HCT116 (cell line): Measurements from ENCODE around the gene SEC14L1. TPM values are rescaled to one million over a fixed set of nuclear protein-coding genes. Genes with fewer than 3 reads are reported as not detected.

Experiments
- ATAC-seq: fragments of 200-7000 bp; cut with Tn5 transposase; 2 replicates; pipeline ENCODE4 v1.9.1; 2020; ENCODE audit warnings: mild to moderate bottlenecking, moderate library complexity
- BruUV-seq: library from RNA; stranded (reverse); fragments of 400-500 nt; replicated peaks from 2 replicates; lab custom pipeline; 2021; lab: Mats Ljungman, UMichigan
- CTCF ChIA-PET: fragments of 300-600 bp; sonication (Branson Sonifier 250); formaldehyde crosslinking; loops from one replicate; lab custom pipeline; 2021; ENCODE audit warnings: antibody characterized with exemption; lab: Charles Lee
- POLR2A ChIA-PET: fragments of 300-600, 350-600 bp; sonication (Branson Sonifier 250); formaldehyde crosslinking; loops from one replicate; lab custom pipeline; 2021; ENCODE audit warnings: antibody characterized with exemption; lab: Charles Lee
- RAD21 ChIA-PET, 2 experiments: fragments of 300-600 bp; sonication (Branson Sonifier 250); formaldehyde crosslinking; loops; one replicate each; lab custom pipeline; 2023; ENCODE audit warnings: low total read pairs in 2 of 2; ENCODE audit not compliant: uncharacterized antibody in 2 of 2, unreplicated experiment in 2 of 2, low non-redundant PET in 1 of 2; lab: Charles Lee
- DNase-seq: peaks from one replicate; pipeline ENCODE4 v3.0.0-alpha.2; 2010; ENCODE audit warnings: low read depth, low spot score
- H2AFZ ChIP-seq: fragments of 200-600 bp; shearing (Covaris generic), sonication (generic); 2 replicates; pipeline ENCODE4 v1.6.1; 2017; ENCODE audit warnings: low read depth, mixed run types, mixed read lengths, antibody characterized with exemption, low read length; ENCODE audit not compliant: poor library complexity, severe bottlenecking
- H3K27ac ChIP-seq: 2 replicates; pipeline ENCODE4 v1.5.1; 2012; ENCODE audit warnings: low read depth, low read length
- H3K27me3 ChIP-seq: fragments of 200-600 bp; sonication (generic); 2 replicates; pipeline ENCODE4 v1.6.1; 2016; ENCODE audit warnings: mixed run types, low read length, mixed read lengths; ENCODE audit not compliant: insufficient read depth
- H3K36me3 ChIP-seq, 2 experiments: fragments of 200-500 bp in 1 of 2; fragments of 200-600 bp in 1 of 2; sonication (Bioruptor generic) in 1 of 2; sonication (generic) in 1 of 2; 2 replicates each; pipeline versions ENCODE4 v1.5.1 to v1.6.1; 2014 to 2016; ENCODE audit warnings: low read length in 2 of 2, inconsistent platforms in 1 of 2, mixed read lengths in 1 of 2, mixed run types in 1 of 2; ENCODE audit not compliant: insufficient read depth in 2 of 2, control insufficient read depth in 1 of 2
- H3K4me1 ChIP-seq, 2 experiments: fragments of 200-600 bp in 1 of 2; sonication (generic) in 1 of 2; 2 replicates each; pipeline versions ENCODE4 v1.5.1 to v1.6.1; 2012 to 2017; ENCODE audit warnings: low read length in 2 of 2, inconsistent platforms in 1 of 2, mild to moderate bottlenecking in 1 of 2, mixed read lengths in 1 of 2, mixed run types in 1 of 2, moderate library complexity in 1 of 2; ENCODE audit not compliant: insufficient read depth in 2 of 2, control insufficient read depth in 1 of 2
- H3K4me2 ChIP-seq: fragments of 200-600 bp; sonication (generic); 2 replicates; pipeline ENCODE4 v1.6.1; 2017; ENCODE audit warnings: mixed run types, low read length, mixed read lengths
- H3K4me3 ChIP-seq, 2 experiments: fragments of 200-600 bp in 1 of 2; sonication (generic) in 1 of 2; replicated peaks in 1 of 2; 2 replicates each; pipeline ENCODE4 v1.5.1; 2011 to 2016; ENCODE audit warnings: low read length in 2 of 2, control low read depth in 1 of 2, low read depth in 1 of 2, mild to moderate bottlenecking in 1 of 2, mixed read lengths in 1 of 2, mixed run types in 1 of 2
- H3K79me2 ChIP-seq: fragments of 200-600 bp; sonication (generic); 2 replicates; pipeline ENCODE4 v1.6.1; 2017; ENCODE audit warnings: mild to moderate bottlenecking, mixed run types, low read length, moderate library complexity, mixed read lengths; ENCODE audit not compliant: insufficient read depth
- H3K9ac ChIP-seq: fragments of 200-600 bp; sonication (generic); 2 replicates; pipeline ENCODE4 v1.6.1; 2016; ENCODE audit warnings: low read length, mixed read lengths
- H3K9me2 ChIP-seq: fragments of 200-600 bp; sonication (generic), shearing (Covaris generic); 2 replicates; pipeline ENCODE4 v1.6.1; 2017; ENCODE audit warnings: mixed run types, mild to moderate bottlenecking, moderate library complexity; ENCODE audit not compliant: insufficient read depth
- H3K9me3 ChIP-seq, 2 experiments: fragments of 200-500 bp in 1 of 2; fragments of 200-600 bp in 1 of 2; sonication (Bioruptor generic) in 1 of 2; sonication (generic) in 1 of 2; 2 replicates each; pipeline ENCODE4 v1.6.1; 2014 to 2017; ENCODE audit warnings: low read length in 2 of 2, mixed read lengths in 2 of 2, inconsistent platforms in 1 of 2, low read depth in 1 of 2, mild to moderate bottlenecking in 1 of 2, mixed run types in 1 of 2, moderate library complexity in 1 of 2; ENCODE audit not compliant: control insufficient read depth in 1 of 2, insufficient read depth in 1 of 2
- H4K20me1 ChIP-seq: fragments of 200-600 bp; sonication (generic), shearing (Covaris generic); 2 replicates; pipeline ENCODE4 v1.6.1; 2017; ENCODE audit warnings: mixed run types, mild to moderate bottlenecking, moderate library complexity; ENCODE audit not compliant: insufficient read depth
- CBX3 ChIP-seq: IDR thresholded peaks from 2 replicates; pipeline ENCODE4 v1.6.1; 2012; ENCODE audit warnings: low read depth
- CTCF ChIP-seq, 3 experiments: fragments of 200-600 bp in 1 of 3; sonication (generic) in 1 of 3; IDR thresholded peaks in 2 of 3; conservative IDR thresholded peaks in 1 of 3; 2 replicates each; pipeline ENCODE4 v1.5.1; 2012 to 2017; ENCODE audit warnings: low read depth in 2 of 3, low read length in 2 of 3, antibody characterized with exemption in 1 of 3, borderline replicate concordance in 1 of 3, control low read depth in 1 of 3, mild to moderate bottlenecking in 1 of 3, mixed read lengths in 1 of 3, mixed run types in 1 of 3, moderate library complexity in 1 of 3; ENCODE audit not compliant: insufficient read depth in 1 of 3
- EGR1 ChIP-seq: IDR thresholded peaks from 2 replicates; pipeline ENCODE4 v1.6.1; 2012; ENCODE audit warnings: low read depth
- ELF1 ChIP-seq: IDR thresholded peaks from 2 replicates; pipeline ENCODE4 v1.6.1; 2012; ENCODE audit warnings: low read depth, borderline replicate concordance
- EZH2 ChIP-seq: fragments of 200-600 bp; sonication (generic); IDR thresholded peaks from 2 replicates; pipeline ENCODE4 v1.6.1; 2017; ENCODE audit warnings: antibody characterized with exemption, mixed run types
- EZH2phosphoT487 ChIP-seq: fragments of 200-600 bp; IDR thresholded peaks from 2 replicates; pipeline ENCODE4 v1.6.1; 2018; ENCODE audit warnings: antibody characterized with exemption, borderline replicate concordance
- FOSL1 ChIP-seq: IDR thresholded peaks from 2 replicates; pipeline ENCODE4 v1.6.1; 2012; ENCODE audit warnings: low read depth
- JUND ChIP-seq: IDR thresholded peaks from 2 replicates; pipeline ENCODE4 v1.6.1; 2012
- MAX ChIP-seq: IDR thresholded peaks from 2 replicates; pipeline ENCODE4 v1.6.1; 2012
- POLR2A ChIP-seq: IDR thresholded peaks from 2 replicates; pipeline ENCODE4 v1.7.0; 2011; ENCODE audit warnings: borderline replicate concordance; ENCODE audit not compliant: insufficient read depth, insufficient read length; ENCODE audit errors: extremely low read depth
- POLR2AphosphoS5 ChIP-seq: IDR thresholded peaks from 2 replicates; pipeline ENCODE4 v1.6.1; 2011; ENCODE audit warnings: mild to moderate bottlenecking, low read depth, low read length, moderate library complexity
- RAD21 ChIP-seq: IDR thresholded peaks from 2 replicates; pipeline ENCODE4 v1.6.1; 2012; ENCODE audit warnings: low read depth, mild to moderate bottlenecking
- SIN3A ChIP-seq: IDR thresholded peaks from 2 replicates; pipeline ENCODE4 v1.6.1; 2012; ENCODE audit warnings: low read depth
- SP1 ChIP-seq: IDR thresholded peaks from 2 replicates; pipeline ENCODE4 v1.6.1; 2012; ENCODE audit warnings: low read depth
- SRF ChIP-seq: IDR thresholded peaks from 2 replicates; pipeline ENCODE4 v1.6.1; 2012; ENCODE audit warnings: low read depth
- TCF7L2 ChIP-seq: IDR thresholded peaks from 2 replicates; pipeline ENCODE4 v1.7.0; 2011; ENCODE audit warnings: borderline replicate concordance, inconsistent platforms; ENCODE audit not compliant: insufficient read depth, insufficient read length; ENCODE audit errors: extremely low read depth
- ZFX ChIP-seq: fragments of 450-650 bp; IDR thresholded peaks from 2 replicates; pipeline ENCODE4 v1.6.1; 2017
- ZNF274 ChIP-seq: fragments of 200-500 bp; sonication (Bioruptor generic); IDR thresholded peaks from 2 replicates; pipeline ENCODE4 v1.6.1; 2014; ENCODE audit warnings: mild to moderate bottlenecking, low read depth, low read length, inconsistent platforms
- intact Hi-C: fragments of 100-400 bp; cut with micrococcal nuclease; formaldehyde crosslinking; loops from 2 replicates; pipeline ENCODE4 v1.10.0; 2022
- total RNA-seq: library from RNA; stranded (reverse); gene quantifications from one replicate; pipeline ENCODE4 v1.2.1, GENCODE V29; 2021; ENCODE audit not compliant: unreplicated experiment
- TF ChIP-seq, protein P1 (sequence below): IDR thresholded peaks from 2 replicates; pipeline ENCODE4 v1.6.1; 2012; ENCODE audit warnings: low read depth
- TF ChIP-seq, protein P2 (sequence below): IDR thresholded peaks from 2 replicates; pipeline ENCODE4 v1.6.1; 2012

The SEC14L1 gene
- total RNA-seq, 1 experiment from 2014 or later: 59.7 TPM

- peak; percentile 83 for ATAC-seq
- Histone ChIP-seq H3K79me2 (no peaks in the 10 kb centered on the region), H4K20me1 (no peaks in the 10 kb centered on the region), H2AFZ (peak overlapping the region; percentile 47), H3K4me3 (peak overlapping the region; percentile 18 to 47), H3K9me3 (no peaks in the 10 kb centered on the region), H3K27ac (peak overlapping the region; percentile 96), H3K4me2 (peak overlapping the region; percentile 83), H3K9me2 (no peaks in the 10 kb centered on the region), H3K36me3 (no peaks in the 10 kb centered on the region), H3K27me3 (no peaks in the 10 kb centered on the region), H3K9ac (peak overlapping the region; percentile 71), H3K4me1 (peaks cover 33 to 48% of the 10 kb centered on the region in 2 experiments)
- peak; percentile 89 for DNase-seq
- POLR2A ChIA-PET: interaction anchor here (0.6 to 2.6 kb wide), 22 partner anchors 10 to 1084 kb away, joined by 3 to 16 read pairs (median 4); partner anchors contain the start of genes SEC14L1 and TNRC6C
- intact Hi-C loops: loop anchor here (1.0 to 10.0 kb wide), 3 partner anchors 32 to 240 kb away; no protein-coding TSS in a partner anchor
- no TSS peak for BruUV-seq
- CTCF ChIA-PET: interaction anchor here (0.9 to 2.5 kb wide), 21 partner anchors 8 to 395 kb away, joined by 3 to 19 read pairs (median 4); partner anchors contain the start of gene MGAT5B
- RAD21 ChIA-PET: interaction anchor here (0.8 to 1.6 kb wide), 10 partner anchors 25 to 240 kb away, joined by 3 to 8 read pairs (median 4); no protein-coding TSS in a partner anchor
- TF ChIP-seq CTCF (IDR thresholded peaks at IDR 0.05 in 2 of 3, conservative IDR thresholded peaks at IDR 0.05 in 1 of 3; ENCODE audit: borderline replicate concordance in 1 of 3, insufficient read depth in 1 of 3, low read depth in 2 of 3, low read length in 2 of 3) (peak in 1 of 3 experiments; percentile 19; a peak in 2 of 6 replicates), ELF1 (no peak), JUND (peak; percentile 93), FOSL1 (peak; percentile 95; the same call in 1 of the 2 replicates), SRF (no peak), ZNF274 (no peak), MAX (peak; percentile 98), EZH2 (no peak), CBX3 (peak; percentile 81), TCF7L2 (peak; percentile 16), POLR2AphosphoS5 (peak; percentile 76), EGR1 (peak; percentile 69), SIN3A (no peak; the same call in 1 of the 2 replicates), ZFX (peak; percentile 94; the same call in 1 of the 2 replicates), EZH2phosphoT487 (no peak), SP1 (peak; percentile 92), POLR2A (no peak), RAD21 (no peak; the same call in 1 of the 2 replicates)
- TF ChIP-seq, protein P1, sequence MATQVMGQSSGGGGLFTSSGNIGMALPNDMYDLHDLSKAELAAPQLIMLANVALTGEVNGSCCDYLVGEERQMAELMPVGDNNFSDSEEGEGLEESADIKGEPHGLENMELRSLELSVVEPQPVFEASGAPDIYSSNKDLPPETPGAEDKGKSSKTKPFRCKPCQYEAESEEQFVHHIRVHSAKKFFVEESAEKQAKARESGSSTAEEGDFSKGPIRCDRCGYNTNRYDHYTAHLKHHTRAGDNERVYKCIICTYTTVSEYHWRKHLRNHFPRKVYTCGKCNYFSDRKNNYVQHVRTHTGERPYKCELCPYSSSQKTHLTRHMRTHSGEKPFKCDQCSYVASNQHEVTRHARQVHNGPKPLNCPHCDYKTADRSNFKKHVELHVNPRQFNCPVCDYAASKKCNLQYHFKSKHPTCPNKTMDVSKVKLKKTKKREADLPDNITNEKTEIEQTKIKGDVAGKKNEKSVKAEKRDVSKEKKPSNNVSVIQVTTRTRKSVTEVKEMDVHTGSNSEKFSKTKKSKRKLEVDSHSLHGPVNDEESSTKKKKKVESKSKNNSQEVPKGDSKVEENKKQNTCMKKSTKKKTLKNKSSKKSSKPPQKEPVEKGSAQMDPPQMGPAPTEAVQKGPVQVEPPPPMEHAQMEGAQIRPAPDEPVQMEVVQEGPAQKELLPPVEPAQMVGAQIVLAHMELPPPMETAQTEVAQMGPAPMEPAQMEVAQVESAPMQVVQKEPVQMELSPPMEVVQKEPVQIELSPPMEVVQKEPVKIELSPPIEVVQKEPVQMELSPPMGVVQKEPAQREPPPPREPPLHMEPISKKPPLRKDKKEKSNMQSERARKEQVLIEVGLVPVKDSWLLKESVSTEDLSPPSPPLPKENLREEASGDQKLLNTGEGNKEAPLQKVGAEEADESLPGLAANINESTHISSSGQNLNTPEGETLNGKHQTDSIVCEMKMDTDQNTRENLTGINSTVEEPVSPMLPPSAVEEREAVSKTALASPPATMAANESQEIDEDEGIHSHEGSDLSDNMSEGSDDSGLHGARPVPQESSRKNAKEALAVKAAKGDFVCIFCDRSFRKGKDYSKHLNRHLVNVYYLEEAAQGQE: no peak
- TF ChIP-seq, protein P2, sequence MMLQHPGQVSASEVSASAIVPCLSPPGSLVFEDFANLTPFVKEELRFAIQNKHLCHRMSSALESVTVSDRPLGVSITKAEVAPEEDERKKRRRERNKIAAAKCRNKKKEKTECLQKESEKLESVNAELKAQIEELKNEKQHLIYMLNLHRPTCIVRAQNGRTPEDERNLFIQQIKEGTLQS: no peak
Measured at GRCh38 chr17:77254951-77255825, 114.4 kb downstream of the SEC14L1 start.
